Epithelial cell of proximal tubule (primary cell): Measurements from ENCODE around the gene KIAA1671. TPM values are rescaled to one million over a fixed set of nuclear protein-coding genes. Genes with fewer than 3 reads are reported as not detected.

ENCODE experiments used
- DNase-seq: peaks from one replicate; pipeline ENCODE4 v3.0.0-alpha.2; 2011; ENCODE audit warnings: low read depth
- H3K4me3 ChIP-seq: 2 replicates; pipeline ENCODE4 v1.5.1; 2011; ENCODE audit warnings: low read depth, mild to moderate bottlenecking, low read length
- total RNA-seq: library from RNA; depleted of rRNA; stranded (reverse); fragments of >200 nt; gene quantifications from 2 replicates; pipeline ENCODE4 v1.2.3, GENCODE V29; 2015
- TF ChIP-seq, protein P1 (sequence below): conservative IDR thresholded peaks from 2 replicates; pipeline ENCODE4 v1.5.1; 2012; ENCODE audit warnings: low read depth, mild to moderate bottlenecking, low read length

Gene KIAA1671
- total RNA-seq, 1 donor from 2014 or later: 14.1 TPM

DNA sequence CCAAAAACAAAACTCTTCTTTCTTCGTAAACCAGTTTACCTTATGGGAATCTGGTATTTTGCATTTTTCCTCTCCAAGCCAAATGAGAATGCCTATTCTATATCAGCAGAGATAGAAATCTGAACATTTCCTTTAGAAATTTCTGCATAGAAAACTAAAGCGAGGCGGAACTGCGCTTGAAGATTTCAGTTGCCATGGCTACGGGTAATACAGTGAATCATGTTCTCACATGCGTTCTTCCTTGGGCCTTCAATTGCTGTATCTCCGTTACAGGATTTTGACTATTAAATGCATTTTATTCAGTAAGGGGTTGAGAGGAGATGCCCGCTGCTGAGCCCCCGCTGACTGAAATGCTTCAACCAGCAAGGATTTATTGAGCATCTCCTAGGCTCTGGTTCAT, 138.9 kb downstream of the KIAA1671 start:
- TF ChIP-seq, protein P1, sequence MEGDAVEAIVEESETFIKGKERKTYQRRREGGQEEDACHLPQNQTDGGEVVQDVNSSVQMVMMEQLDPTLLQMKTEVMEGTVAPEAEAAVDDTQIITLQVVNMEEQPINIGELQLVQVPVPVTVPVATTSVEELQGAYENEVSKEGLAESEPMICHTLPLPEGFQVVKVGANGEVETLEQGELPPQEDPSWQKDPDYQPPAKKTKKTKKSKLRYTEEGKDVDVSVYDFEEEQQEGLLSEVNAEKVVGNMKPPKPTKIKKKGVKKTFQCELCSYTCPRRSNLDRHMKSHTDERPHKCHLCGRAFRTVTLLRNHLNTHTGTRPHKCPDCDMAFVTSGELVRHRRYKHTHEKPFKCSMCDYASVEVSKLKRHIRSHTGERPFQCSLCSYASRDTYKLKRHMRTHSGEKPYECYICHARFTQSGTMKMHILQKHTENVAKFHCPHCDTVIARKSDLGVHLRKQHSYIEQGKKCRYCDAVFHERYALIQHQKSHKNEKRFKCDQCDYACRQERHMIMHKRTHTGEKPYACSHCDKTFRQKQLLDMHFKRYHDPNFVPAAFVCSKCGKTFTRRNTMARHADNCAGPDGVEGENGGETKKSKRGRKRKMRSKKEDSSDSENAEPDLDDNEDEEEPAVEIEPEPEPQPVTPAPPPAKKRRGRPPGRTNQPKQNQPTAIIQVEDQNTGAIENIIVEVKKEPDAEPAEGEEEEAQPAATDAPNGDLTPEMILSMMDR: no peak
- no peak for DNase-seq

DNA sequence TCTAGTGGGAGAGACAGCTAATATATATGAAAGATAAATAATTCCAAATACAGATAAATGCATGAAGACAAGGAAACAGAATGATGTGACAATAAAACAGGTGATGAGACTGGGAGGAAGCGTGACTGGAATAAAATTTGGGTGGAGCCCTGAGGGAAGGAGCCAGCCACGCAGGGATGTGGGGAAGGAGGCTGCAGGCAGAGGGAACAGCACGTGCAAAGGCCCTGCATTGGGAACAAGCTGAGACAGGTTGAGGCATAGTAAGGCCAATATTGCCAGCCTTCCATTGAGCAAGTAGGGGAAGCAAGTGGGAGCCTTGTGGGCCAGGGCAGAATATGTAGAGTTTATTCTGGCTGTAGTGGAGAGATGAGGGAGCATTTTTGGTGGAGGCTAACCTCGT, 139.6 kb downstream of the KIAA1671 start:
- no peak for DNase-seq
- TF ChIP-seq, protein P1: no peak
- no peak overlapping the region for H3K4me3 ChIP-seq

More for the DNA sequence above, 138.9 kb downstream of the KIAA1671 start:
- H3K4me3 ChIP-seq: no peak overlapping the region

DNA sequence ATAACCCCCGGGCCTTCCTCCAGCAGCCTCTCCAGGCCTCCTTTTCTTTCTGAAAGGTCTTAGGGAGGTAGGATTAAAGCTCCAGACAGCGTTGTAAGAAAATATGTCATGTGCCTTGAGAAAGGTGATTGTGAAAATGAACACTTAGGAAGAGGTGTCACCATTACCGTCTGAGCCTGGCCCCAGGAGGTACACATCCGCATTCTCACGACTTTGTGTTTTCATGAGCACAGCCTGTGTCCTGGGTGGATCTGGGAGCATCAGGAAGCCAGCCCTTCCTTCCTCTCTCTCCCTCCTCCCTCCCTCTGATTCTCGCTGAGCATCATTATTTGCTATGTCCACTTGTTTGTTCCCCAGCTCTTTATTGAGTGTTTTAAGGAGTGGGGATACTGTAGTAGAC, 142.1 kb downstream of the KIAA1671 start:
- DNase-seq: no peak
- TF ChIP-seq, protein P1: no peak
- H3K4me3 ChIP-seq: no peak overlapping the region

DNA sequence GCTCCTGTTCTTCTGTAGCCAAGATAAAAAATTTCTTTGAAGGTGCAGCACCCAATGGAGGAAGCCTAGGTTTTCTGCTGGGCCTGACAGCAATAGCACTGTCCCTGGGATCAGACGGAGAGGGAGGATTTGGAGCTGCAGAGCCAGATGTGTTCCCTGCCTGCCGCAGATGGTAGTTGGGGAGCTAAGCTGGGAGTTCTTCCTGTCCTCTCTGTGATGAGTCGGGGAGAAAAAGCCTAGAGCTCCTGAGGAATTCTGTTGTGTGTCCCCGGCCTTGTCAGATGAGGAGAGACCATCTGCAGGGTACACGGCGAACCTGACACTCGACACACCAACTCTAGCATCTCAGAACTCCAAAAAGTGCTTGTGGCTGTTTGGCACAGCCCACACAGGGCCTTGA, 143.4 kb downstream of the KIAA1671 start:
- no peak for DNase-seq
- no peak overlapping the region for H3K4me3 ChIP-seq
- TF ChIP-seq, protein P1: no peak

DNA sequence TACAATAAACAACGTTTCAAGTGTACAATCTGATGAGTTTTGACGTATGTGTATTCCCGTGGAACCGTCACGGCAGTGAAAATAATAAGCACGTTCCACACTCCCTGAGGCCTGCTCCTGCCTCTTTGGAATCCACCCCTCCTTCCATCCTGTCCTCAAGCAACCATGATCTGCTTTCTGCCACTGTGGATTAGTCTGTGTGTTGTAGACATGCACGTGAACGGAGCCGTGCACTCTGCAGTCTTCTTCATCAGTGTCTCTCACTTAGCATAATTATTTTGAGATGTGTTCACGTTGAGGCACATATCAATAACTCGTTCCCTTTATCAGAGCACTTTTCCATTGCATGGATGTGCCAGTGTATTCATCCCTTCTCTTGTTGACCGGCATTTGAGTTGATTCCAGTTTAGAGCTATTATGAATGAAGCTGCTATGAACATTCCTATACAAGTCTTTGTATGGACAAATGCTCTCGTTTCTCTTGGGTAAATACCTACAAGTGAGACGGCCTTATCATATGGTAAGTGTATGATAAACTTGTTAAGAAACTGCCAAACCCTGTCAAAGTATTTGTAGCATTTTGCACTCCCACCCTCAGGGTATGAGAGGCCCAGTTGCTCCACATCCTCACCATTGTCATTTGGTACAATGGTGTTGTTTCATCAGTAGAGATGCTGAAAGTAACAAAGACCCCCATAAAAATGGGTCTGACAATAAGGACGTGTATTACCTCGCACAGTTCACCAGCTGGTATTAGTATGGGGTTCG, 144.3 kb downstream of the KIAA1671 start:
- no peak for DNase-seq
- TF ChIP-seq, protein P1: no peak
- H3K4me3 ChIP-seq: no peak overlapping the region

DNA sequence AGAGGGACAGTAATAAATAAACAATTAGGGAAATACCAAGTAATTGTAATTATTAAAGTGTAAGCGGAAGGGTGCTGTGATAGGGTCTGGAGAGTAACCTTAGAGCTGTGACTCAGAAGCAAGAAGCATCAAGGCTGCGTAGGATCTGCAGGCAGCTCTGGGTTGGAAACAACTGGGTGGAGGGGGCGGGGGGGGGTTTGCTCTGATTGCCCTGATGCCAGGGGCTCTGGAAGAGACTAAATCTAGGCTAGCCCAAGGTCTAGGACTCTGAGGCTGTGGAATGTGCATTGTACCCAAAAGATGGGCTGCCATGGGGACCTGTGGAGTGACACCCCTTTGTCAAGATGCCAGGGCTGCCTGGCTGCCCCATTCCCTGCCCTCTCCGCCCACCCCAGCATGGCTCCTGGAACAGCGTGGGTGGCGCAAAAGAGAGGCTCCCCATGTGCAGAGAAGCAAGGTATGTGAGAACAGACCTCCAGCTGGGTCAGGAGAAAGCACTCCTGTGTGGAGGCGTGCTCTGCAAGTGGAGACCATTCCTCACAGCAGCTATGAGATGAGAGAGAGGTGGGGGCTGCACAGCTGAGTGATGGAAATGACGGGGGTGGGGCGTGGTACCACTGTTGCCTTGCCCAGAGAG, 146.0 kb downstream of the KIAA1671 start:
- no peak overlapping the region for H3K4me3 ChIP-seq
- no peak for DNase-seq
- TF ChIP-seq, protein P1: no peak
